SK-N-SH (cell line): ENCODE measurements around the gene TESMIN. TPM values are rescaled to one million over a fixed set of nuclear protein-coding genes. Genes with fewer than 3 reads are reported as not detected.

ENCODE experiments used
- CTCF ChIA-PET: fragments of 300-600, 350-600 bp; formaldehyde crosslinking; extraction: SDS; loops from one replicate; lab custom pipeline; 2021; lab: Yijun Ruan, JAX
- POLR2A ChIA-PET: fragments of 350-600 bp; sonication (Branson Sonifier 250); formaldehyde crosslinking; extraction: SDS; loops from one replicate; lab custom pipeline; 2020; ENCODE audit warnings: antibody characterized with exemption, inconsistent platforms; lab: Yijun Ruan, JAX
- DNase-seq: peaks from one replicate; pipeline ENCODE4 v3.0.0; 2012
- H2AFZ ChIP-seq: fragments of 200-600 bp; sonication (generic); 2 replicates; pipeline ENCODE4 v1.8.1; 2016; ENCODE audit warnings: antibody characterized with exemption, mild to moderate bottlenecking, low read depth
- H3F3A ChIP-seq: fragments of 200-600 bp; sonication (generic); replicated peaks from 2 replicates; pipeline ENCODE3; 2016; ENCODE audit warnings: antibody characterized with exemption, mild to moderate bottlenecking; ENCODE audit not compliant: insufficient read depth
- H3K27ac ChIP-seq, 2 experiments: fragments of 200-500 bp in 1 of 2; fragments of 200-600 bp in 1 of 2; sonication (Bioruptor generic) in 1 of 2; sonication (generic), shearing (Covaris generic) in 1 of 2; 2 replicates each; pipeline versions ENCODE4 v1.5.1 to v1.6.1; 2014 to 2016; ENCODE audit warnings: low read depth in 2 of 2, inconsistent platforms in 1 of 2, low read length in 1 of 2, mild to moderate bottlenecking in 1 of 2, mixed read lengths in 1 of 2
- H3K27me3 ChIP-seq: fragments of 200-600 bp; sonication (generic), shearing (Covaris generic); 2 replicates; pipeline ENCODE4 v1.6.1; 2016; ENCODE audit warnings: mixed run types; ENCODE audit not compliant: insufficient read depth
- H3K36me3 ChIP-seq, 2 experiments: fragments of 200-500 bp in 1 of 2; fragments of 200-600 bp in 1 of 2; sonication (Bioruptor generic) in 1 of 2; sonication (generic) in 1 of 2; replicated peaks in 1 of 2; 2 replicates each; pipeline versions ENCODE3 to v1.5.1; 2014 to 2016; ENCODE audit warnings: low read length in 1 of 2, mild to moderate bottlenecking in 1 of 2; ENCODE audit not compliant: insufficient read depth in 2 of 2, control insufficient read depth in 1 of 2
- H3K4me1 ChIP-seq, 2 experiments: fragments of 200-500 bp in 1 of 2; fragments of 200-600 bp in 1 of 2; sonication (Bioruptor generic) in 1 of 2; sonication (generic), shearing (Covaris generic) in 1 of 2; 2 replicates each; pipeline versions ENCODE4 v1.5.1 to v1.6.1; 2014 to 2016; ENCODE audit warnings: low read depth in 1 of 2, low read length in 1 of 2, mixed run types in 1 of 2; ENCODE audit not compliant: insufficient read depth in 2 of 2, control insufficient read depth in 1 of 2
- H3K4me2 ChIP-seq: fragments of 200-600 bp; sonication (generic), shearing (Covaris generic); 2 replicates; pipeline ENCODE4 v1.6.1; 2017; ENCODE audit warnings: mixed run types
- H3K4me3 ChIP-seq, 2 experiments: fragments of 200-500 bp in 1 of 2; fragments of 200-600 bp in 1 of 2; sonication (Bioruptor generic) in 1 of 2; sonication (generic), shearing (Covaris generic) in 1 of 2; 2 replicates each; pipeline versions ENCODE4 v1.5.1 to v1.8.1; 2014 to 2016; ENCODE audit warnings: low read depth in 2 of 2, inconsistent platforms in 1 of 2, low read length in 1 of 2, mild to moderate bottlenecking in 1 of 2, mixed read lengths in 1 of 2, moderate library complexity in 1 of 2
- H3K79me2 ChIP-seq: fragments of 200-600 bp; sonication (generic); 2 replicates; pipeline ENCODE4 v1.8.1; 2017; ENCODE audit warnings: mild to moderate bottlenecking; ENCODE audit not compliant: insufficient read depth
- H3K9ac ChIP-seq: fragments of 200-600 bp; sonication (generic); 2 replicates; pipeline ENCODE4 v1.6.1; 2017; ENCODE audit warnings: mixed run types
- H3K9me2 ChIP-seq: fragments of 200-600 bp; sonication (generic); 2 replicates; pipeline ENCODE4 v1.6.1; 2017; ENCODE audit warnings: mixed run types
- H3K9me3 ChIP-seq: fragments of 200-600 bp; sonication (generic); 2 replicates; pipeline ENCODE4 v1.6.1; 2017; ENCODE audit warnings: mixed run types, mild to moderate bottlenecking, moderate library complexity
- H4K20me1 ChIP-seq: fragments of 200-600 bp; sonication (generic); 2 replicates; pipeline ENCODE4 v1.6.1; 2017; ENCODE audit warnings: mild to moderate bottlenecking, mixed run types; ENCODE audit not compliant: insufficient read depth
- CHD2 ChIP-seq: fragments of 150-350 bp; IDR thresholded peaks from 2 replicates; pipeline ENCODE4 v1.6.1; 2018; ENCODE audit warnings: low read length; ENCODE audit not compliant: partially characterized antibody
- ELF1 ChIP-seq: IDR thresholded peaks from 2 replicates; pipeline ENCODE4 v1.4.0; 2012
- EZH2phosphoT487 ChIP-seq: fragments of 200-600 bp; sonication (generic); IDR thresholded peaks from 2 replicates; pipeline ENCODE4 v1.6.1; 2017; ENCODE audit warnings: low read depth, mixed run types, mild to moderate bottlenecking, antibody characterized with exemption, moderate library complexity, borderline replicate concordance
- FOSL2 ChIP-seq: IDR thresholded peaks from 2 replicates; pipeline ENCODE4 v1.4.0; 2012; ENCODE audit warnings: low read depth, mild to moderate bottlenecking, moderate library complexity, borderline replicate concordance
- FOXM1 ChIP-seq: IDR thresholded peaks from 2 replicates; pipeline ENCODE4 v1.4.0; 2012; ENCODE audit warnings: low read depth, mild to moderate bottlenecking
- GABPA ChIP-seq: IDR thresholded peaks from 2 replicates; pipeline ENCODE4 v1.4.0; 2012; ENCODE audit warnings: low read depth, mild to moderate bottlenecking
- JUND ChIP-seq: IDR thresholded peaks from 2 replicates; pipeline ENCODE4 v1.4.0; 2012
- MEF2A ChIP-seq: IDR thresholded peaks from 2 replicates; pipeline ENCODE4 v1.4.0; 2012; ENCODE audit warnings: low read depth, borderline replicate concordance
- MXI1 ChIP-seq: IDR thresholded peaks from 2 replicates; pipeline ENCODE4 v1.6.1; 2012; ENCODE audit warnings: mild to moderate bottlenecking, low read depth, low read length, improper control_type of control experiment
- PBX3 ChIP-seq: IDR thresholded peaks from 2 replicates; pipeline ENCODE4; 2012
- POLR2AphosphoS5 ChIP-seq: IDR thresholded peaks from 2 replicates; pipeline ENCODE4 v1.6.1; 2012; ENCODE audit warnings: low read depth, low read length
- RAD21 ChIP-seq: IDR thresholded peaks from 2 replicates; pipeline ENCODE4 v1.6.1; 2012; ENCODE audit warnings: mild to moderate bottlenecking, low read length
- RCOR1 ChIP-seq: fragments of 150-350 bp; IDR thresholded peaks from 2 replicates; pipeline ENCODE4 v1.6.1; 2017; ENCODE audit warnings: antibody characterized with exemption, low read length
- SMC3 ChIP-seq: IDR thresholded peaks from 2 replicates; pipeline ENCODE4 v1.6.1; 2012; ENCODE audit warnings: low read depth, low read length, improper control_type of control experiment
- TAF1 ChIP-seq: IDR thresholded peaks from 2 replicates; pipeline ENCODE4 v1.6.1; 2012; ENCODE audit warnings: low read depth, mild to moderate bottlenecking, low read length, moderate library complexity, borderline replicate concordance
- TEAD4 ChIP-seq: IDR thresholded peaks from 2 replicates; pipeline ENCODE4 v1.4.0; 2012; ENCODE audit warnings: mild to moderate bottlenecking, borderline replicate concordance; ENCODE audit not compliant: insufficient read depth
- USF2 ChIP-seq: fragments of 150-350 bp; IDR thresholded peaks from 2 replicates; pipeline ENCODE4 v1.6.1; 2017; ENCODE audit warnings: antibody characterized with exemption, low read length, low read depth, borderline replicate concordance
- WGBS: methylation state at CpG from one replicate; pipeline ENCODE4 v1.1.6; 2017; ENCODE audit warnings: low lambda C conversion rate; 5-methylcytosine and 5-hydroxymethylcytosine counted together
- polyA plus RNA-seq, 3 experiments: library from polyadenylated mRNA; depleted of rRNA; stranded (reverse); fragments of >200 nt; gene quantifications; 2 replicates each; pipeline ENCODE4 v1.2.3, GENCODE V29; 2012
- TF ChIP-seq, protein P1 (sequence below): IDR thresholded peaks from 2 replicates; pipeline ENCODE4 v1.4.0; 2012; ENCODE audit warnings: low read depth, borderline replicate concordance
- TF ChIP-seq, protein P2 (sequence below): fragments of 200-600 bp; sonication (generic); IDR thresholded peaks from 2 replicates; pipeline ENCODE4 v1.6.1; 2017; ENCODE audit warnings: antibody characterized with exemption, mild to moderate bottlenecking, moderate library complexity

The TESMIN gene
- polyA plus RNA-seq, 1 of the 3 experiments (the other 2 are of a cell fraction) = 3.5 TPM

GRCh38 chr11:68796801-68797200 lies 45.5 kb upstream of the TESMIN start:
- 96% methylated on average over 19 of the region's 19 CpGs for WGBS
- Histone ChIP-seq H3K27me3 (no peaks in the 10 kb centered on the region), H3K79me2 (no peaks in the 10 kb centered on the region), H3F3A (peaks cover 5% of the 10 kb centered on the region), H3K4me1 (no peaks in the 10 kb centered on the region), H3K27ac (no peak overlapping the region), H3K4me2 (no peak overlapping the region), H4K20me1 (0 out of 2 replicates have a peak, but pooled peaks cover 6% of the 10 kb centered on the region), H2AFZ (no peak overlapping the region), H3K9me3 (no peaks in the 10 kb centered on the region), H3K36me3 (peaks cover 40 to 53% of the 10 kb centered on the region in 2 experiments), H3K9me2 (no peaks in the 10 kb centered on the region), H3K9ac (no peak overlapping the region), H3K4me3 (no peak overlapping the region)
- no peak for DNase-seq
- TF ChIP-seq USF2 (no peak), JUND (no peak), POLR2AphosphoS5 (no peak), FOXM1 (no peak), CHD2 (no peak), EZH2phosphoT487 (no peak), ELF1 (no peak), FOSL2 (no peak), RAD21 (no peak), MXI1 (no peak), TAF1 (no peak), TEAD4 (no peak), PBX3 (no peak), GABPA (no peak), SMC3 (no peak), MEF2A (no peak), RCOR1 (no peak)
- TF ChIP-seq, protein P1, sequence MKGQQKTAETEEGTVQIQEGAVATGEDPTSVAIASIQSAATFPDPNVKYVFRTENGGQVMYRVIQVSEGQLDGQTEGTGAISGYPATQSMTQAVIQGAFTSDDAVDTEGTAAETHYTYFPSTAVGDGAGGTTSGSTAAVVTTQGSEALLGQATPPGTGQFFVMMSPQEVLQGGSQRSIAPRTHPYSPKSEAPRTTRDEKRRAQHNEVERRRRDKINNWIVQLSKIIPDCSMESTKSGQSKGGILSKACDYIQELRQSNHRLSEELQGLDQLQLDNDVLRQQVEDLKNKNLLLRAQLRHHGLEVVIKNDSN = no peak
- TF ChIP-seq, protein P2, sequence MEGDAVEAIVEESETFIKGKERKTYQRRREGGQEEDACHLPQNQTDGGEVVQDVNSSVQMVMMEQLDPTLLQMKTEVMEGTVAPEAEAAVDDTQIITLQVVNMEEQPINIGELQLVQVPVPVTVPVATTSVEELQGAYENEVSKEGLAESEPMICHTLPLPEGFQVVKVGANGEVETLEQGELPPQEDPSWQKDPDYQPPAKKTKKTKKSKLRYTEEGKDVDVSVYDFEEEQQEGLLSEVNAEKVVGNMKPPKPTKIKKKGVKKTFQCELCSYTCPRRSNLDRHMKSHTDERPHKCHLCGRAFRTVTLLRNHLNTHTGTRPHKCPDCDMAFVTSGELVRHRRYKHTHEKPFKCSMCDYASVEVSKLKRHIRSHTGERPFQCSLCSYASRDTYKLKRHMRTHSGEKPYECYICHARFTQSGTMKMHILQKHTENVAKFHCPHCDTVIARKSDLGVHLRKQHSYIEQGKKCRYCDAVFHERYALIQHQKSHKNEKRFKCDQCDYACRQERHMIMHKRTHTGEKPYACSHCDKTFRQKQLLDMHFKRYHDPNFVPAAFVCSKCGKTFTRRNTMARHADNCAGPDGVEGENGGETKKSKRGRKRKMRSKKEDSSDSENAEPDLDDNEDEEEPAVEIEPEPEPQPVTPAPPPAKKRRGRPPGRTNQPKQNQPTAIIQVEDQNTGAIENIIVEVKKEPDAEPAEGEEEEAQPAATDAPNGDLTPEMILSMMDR = no peak
- ChIA-PET POLR2A (no interaction called here), CTCF (interaction anchor here (1.2 to 2.0 kb wide), 3 partner anchors 9 to 24 kb away, joined by 3 to 9 read pairs (median 6); no protein-coding TSS in a partner anchor)
